Activated naive CD4-positive, alpha-beta T cell treated with anti-CD3 and anti-CD28 coated beads, Interleukin-2, amount 50 U/mL, for 16 hours (primary cell): ENCODE results near the gene DAAM2.

Experiments used
- DNase-seq: peaks from one replicate; pipeline ENCODE4 v3.0.0-alpha.2; 2020

The DAAM2 gene

DNA sequence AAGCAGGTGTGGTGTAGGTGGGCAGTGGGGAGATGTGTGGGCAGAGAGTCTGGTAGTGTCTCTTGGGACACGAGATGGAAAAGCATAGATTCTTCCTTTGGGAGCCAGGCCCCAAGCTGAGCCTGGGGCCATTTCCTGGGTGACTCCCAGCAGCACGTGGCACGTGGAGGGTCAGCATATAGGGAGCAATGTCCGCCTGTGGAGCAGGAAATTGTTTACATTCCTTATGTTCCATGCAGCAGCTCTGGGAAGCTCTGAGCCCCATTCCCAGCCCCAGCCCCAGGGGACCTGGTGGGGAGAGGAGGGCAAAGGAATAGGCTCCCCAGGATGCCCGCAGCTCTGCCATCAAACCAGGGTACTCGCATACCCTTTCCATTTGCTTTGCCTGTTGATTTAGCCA is 57.6 kb downstream of the DAAM2 start:
- DNase-seq = no peak

DNA sequence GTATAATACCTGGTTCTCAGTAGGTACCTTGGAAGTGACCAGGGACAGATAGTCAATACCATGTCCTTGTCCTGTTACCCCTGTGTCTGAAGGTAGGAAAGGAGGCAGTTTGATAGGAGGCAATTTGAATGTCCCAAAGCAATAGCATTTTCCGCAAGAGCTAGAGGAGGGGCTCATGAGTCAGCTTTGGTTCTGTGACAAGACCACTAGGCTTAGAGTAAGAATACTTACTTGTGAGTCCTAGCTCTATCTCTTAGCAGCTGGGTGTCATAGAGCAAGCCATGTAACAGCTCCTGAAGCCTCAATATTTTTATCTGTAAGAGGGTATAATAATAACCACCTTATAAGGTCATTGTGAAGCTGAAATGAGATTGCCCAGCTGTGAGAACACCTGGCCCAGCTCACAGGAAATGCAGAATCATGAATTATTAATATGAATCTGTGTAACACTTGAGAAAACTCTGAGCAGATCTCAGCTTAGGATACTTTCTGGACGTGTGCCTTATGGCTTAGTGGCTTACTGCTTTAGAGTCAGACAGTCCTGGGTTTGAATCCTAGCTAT is 58.6 kb downstream of the DAAM2 start:
- DNase-seq = no peak

DNA sequence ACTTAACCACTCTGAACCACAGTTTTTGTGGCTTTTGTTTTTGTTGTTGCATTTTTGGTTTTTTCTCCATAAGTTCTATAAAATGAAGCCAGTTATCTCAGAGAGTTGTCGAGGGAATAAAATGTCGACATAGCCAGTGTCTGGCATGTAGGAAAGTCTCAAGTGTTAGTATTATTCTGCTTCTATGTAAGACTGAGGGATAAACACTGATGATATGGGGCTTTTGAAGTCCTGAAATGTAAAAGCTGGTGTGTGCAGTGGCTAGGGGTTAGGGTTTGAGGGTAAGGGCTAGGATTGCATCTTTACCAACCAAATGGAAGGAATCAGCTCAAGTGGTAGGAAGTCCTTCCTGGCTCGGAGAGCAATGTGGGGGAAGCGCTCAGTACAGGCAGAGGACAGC is 59.2 kb downstream of the DAAM2 start:
- DNase-seq = no peak

DNA sequence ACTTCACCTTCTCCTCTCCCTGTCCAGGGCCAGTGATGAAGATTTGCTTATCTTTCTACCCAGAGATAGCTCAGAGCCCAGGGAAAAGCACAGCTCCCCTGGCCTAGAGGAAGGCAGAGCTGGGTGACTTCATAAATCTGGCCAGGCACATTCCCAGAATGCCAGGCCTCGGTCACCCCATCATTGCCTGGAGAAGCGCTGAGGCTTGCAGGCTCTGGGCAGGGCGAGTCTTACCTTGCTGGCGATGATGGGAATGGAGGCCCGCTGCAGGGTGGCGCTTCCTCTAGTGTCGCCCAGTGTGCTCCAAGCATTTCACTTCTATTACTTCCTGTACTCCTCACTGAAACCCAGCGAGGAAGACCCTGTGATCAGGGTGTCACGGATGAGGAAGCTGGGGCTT is 60.1 kb downstream of the DAAM2 start:
- no peak for DNase-seq

DNA sequence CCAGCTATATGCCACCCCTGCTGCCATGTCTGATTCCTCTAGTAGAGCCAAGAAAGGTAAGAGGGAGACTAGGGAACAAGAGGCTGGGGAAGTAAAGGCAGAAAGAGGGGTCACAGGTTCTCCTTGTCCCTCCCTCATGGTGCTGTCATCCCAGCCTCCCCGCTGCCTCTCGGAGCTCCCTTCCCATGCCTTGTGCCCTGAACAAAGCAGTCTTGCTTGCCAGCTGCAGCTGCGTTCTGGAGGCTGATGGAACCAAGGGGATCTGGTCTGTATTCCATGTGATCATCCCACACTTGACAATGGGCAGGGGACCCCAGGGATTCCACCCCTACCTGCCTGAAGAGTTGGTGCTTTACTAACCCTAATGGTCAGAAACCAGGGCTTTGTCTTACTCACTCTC is 61.4 kb downstream of the DAAM2 start:
- DNase-seq = no peak

DNA sequence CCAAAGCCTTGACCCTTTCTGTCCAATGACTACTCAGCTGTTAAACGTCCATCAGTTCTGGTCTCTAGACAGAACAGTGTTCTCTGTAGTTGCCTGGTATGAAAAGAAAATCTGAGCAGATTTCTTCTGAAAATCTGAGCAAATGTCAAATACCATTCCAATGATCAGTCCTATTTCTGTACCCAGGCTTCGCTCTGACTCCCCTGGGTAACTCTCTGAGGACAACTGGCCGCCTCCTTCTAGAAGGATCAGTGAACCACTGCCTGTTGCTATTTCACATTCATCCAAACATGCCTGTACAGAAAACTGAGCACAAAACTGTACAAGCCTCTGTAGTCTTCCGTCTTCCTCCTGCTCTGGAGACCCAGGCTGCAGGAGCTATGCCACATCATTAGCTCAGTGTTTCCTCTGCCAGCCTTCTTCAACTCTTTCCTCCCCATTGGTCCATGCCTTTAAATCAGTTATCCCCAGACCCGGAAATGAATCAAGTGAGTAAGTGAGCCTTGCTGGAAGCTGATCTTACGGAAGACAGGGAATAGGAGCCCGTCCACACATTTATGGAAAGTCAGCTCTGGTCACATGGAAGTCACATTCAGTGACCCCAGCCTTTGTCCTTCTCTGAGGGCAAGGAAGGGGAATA is 63.3 kb downstream of the DAAM2 start:
- no peak for DNase-seq

DNA sequence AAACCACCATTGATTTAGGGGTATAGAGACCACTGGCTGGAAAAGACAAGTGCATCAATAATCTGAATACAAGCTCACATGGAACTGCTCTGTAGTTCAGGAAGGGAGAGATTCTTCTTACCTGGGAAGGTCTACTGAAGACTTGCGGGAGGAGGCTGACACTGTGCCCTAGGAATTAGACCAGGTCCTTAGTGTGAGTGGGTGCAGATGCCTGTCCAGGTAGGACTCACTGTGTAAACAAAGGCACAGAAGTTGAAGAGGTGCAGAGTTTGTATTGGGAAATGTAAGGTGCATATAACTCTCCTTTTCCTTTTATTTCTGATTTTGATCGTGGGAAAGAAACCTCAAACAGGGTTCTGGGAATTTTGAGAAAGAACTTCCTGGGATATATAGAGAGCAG is 66.8 kb downstream of the DAAM2 start:
- DNase-seq = no peak

DNA sequence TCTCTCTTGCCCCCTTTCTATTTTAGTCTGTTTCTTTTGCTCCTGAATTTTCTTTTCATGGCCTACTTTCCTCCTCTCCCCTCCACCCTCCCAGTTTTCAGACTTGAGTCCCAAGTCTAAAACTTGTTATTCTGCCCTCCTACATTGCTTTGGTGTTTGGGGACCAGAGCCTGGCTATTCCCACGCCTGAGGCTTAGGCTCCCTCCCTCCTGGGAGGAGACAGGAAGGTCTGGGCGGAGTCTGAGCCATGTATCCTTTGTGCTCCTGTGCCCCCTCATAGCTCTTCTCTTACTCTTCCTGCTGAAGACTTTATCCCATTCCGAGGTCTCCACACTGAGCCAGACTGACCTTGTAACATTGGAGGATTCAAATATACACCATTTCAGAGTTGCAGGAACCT is 69.5 kb downstream of the DAAM2 start:
- no peak for DNase-seq

DNA sequence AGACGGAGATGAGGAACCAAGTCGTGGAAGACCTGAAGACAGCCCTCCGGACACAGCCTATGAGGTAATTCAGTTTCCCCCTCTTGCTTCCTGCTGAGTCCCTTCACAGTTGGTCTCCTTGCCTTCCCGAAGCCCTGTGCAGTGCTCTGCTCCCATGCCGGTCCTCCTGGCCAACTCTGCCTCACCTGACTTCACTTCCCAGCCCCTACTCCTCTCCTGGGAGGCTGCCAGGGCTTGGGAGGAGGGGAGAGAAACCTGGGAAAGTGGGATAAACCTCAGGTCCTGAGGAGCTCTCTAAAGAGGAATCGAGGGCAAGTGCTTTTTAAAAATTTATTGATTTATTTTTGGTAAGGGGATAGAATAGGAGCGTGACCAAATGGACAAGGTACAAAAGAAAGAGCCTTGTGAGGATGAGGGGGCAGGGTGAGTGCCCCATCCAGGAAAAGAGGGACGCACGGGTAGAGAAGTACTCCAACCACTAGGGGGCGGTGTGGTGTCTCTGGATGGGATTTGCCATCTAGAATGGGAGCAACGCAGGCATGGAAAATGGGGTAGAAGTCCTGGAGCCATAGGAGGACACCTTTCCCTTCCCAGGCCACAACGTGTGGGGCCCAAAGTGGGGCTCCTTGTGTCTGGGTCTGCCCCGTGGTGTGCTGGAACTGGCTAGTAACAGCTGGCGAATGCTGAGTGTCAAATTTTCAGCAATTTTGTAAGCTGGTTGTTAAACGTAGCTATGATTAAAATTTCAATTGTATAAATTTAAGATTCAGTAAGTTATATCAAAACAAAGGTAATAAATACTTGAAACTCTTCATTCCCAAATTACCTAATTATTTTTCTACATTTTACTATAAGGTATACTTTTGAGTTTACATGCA is 73.1 kb downstream of the DAAM2 start:
- peak; percentile 52 for DNase-seq

DNA sequence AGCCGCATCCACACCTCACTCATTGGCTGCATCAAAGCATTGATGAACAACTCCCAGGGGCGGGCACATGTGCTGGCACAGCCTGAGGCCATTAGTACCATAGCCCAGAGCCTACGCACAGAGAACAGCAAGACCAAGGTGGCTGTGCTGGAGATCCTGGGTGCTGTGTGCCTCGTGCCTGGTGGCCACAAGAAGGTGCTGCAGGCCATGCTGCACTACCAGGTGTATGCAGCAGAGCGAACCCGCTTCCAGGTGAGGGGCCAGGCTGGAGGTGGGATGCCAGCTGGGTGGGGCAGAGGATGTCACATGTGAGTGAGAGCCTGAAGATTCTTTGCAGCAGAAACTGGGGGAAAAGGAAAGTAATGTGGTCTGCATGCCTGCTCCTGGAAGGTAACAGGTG is 75.4 kb downstream of the DAAM2 start:
- DNase-seq = no peak

DNA sequence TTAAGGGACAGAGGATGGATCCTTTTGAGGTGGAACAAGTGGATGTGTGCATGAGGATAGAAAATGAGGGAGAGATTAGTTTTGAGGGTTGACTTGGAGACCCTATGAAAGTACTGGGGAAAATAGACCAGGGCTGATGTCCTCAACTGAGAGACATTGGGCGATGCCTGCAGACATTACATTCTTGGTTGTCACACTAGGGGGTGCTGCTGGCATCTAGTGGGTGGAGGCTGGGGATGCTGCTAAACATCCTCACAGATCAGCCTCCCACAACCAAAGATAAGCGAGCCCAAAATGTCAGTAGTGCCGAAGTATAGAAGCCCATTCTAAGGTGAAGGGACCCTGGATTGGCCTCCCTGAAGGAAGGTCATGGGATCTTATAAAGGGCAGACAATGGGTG is 78.8 kb downstream of the DAAM2 start:
- no peak for DNase-seq

DNA sequence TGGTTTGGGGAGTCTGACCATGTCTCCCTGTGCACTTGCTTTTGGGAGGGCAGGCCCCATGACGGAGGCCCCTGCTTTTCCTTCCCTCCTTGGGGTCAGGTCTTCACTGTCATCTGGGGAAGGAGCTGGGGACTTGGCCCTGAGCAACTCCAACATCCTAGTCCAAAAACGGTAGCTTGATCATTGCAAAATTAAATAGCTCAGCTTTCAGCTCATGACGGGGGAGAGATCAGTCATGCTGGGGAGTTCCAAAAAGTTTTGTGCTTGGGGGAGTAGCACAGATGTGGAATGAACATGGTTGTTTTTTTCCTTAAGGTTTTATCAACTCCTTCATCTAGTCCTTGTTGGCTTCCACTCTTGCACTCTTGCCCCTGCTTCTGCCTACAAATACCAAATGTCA is 81.3 kb downstream of the DAAM2 start:
- no peak for DNase-seq

DNA sequence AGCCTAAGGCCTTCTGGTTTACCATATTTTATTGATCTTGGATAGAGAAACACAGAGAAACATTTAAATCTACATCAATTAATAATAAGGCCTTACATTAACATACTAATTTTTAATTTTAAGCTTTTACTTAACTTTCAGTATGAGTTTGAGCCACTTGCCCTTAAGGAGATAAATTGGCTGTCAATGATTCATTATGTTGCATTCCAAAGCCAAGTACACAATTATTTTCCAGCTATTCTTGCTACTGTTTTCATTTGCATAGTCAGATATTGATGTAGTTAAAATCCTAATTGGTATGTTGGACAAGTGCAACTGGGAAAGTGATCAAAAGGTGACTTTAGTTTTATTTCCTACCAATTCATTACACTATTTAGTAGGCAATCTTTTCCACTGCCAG is 83.9 kb downstream of the DAAM2 start:
- DNase-seq = no peak

DNA sequence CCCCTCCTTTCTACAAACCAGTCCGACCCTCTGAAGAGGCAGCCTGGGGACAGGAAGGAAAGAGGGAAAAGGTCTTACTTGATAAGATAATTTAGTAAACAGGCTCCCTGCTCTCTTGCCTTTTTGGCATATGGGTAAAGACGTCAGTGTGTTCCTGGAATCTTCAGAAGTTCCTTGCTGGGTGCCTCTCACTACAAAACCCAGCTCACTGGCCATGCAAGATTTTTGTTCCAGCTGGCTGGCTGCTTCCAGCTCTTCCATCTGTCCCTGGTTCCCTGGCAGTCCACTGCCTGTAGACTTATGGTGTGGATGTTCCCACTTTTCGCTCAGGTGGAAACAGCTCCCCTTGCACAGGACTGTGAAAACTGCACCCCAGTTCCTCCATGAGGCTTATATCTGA is 84.7 kb downstream of the DAAM2 start:
- DNase-seq = no peak

DNA sequence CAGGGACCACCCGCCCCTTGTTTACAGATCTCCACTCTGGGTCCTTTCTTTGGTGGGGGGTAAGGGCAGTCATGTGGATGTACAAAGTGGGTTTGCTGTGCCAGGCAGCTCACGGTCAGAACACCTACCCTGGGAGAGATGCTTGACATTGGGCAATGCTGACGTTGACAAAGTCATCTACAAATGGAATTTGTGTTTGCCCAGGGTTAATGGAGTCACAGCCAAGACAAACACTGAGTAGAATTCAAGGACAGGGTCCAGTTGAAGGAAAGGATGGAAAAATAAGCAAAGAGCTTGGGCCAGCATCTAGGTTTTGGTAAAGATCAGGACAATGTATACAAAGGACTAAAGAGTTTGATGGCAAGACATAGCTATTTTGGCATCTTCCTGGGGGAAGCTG is 87.4 kb downstream of the DAAM2 start:
- DNase-seq = no peak

DNA sequence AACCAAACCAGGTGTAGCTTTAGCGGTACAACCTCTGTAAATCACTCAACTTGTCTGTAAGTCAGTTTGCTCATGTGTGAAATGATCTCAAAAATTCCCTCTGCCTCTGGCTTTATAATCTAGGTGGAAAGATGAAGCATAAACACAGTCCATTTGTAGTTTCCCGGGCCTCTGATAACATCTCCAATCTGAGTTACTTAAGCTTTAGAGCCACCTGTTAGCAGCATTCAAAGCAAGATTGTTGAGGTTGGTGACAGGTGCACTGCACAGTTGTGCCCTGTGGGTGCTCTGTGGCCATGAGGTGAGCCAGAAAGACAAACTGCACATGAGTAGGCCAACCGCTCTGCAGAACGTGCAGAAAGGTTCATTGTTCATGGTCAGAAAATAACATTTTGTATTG is 88.4 kb downstream of the DAAM2 start:
- no peak for DNase-seq

DNA sequence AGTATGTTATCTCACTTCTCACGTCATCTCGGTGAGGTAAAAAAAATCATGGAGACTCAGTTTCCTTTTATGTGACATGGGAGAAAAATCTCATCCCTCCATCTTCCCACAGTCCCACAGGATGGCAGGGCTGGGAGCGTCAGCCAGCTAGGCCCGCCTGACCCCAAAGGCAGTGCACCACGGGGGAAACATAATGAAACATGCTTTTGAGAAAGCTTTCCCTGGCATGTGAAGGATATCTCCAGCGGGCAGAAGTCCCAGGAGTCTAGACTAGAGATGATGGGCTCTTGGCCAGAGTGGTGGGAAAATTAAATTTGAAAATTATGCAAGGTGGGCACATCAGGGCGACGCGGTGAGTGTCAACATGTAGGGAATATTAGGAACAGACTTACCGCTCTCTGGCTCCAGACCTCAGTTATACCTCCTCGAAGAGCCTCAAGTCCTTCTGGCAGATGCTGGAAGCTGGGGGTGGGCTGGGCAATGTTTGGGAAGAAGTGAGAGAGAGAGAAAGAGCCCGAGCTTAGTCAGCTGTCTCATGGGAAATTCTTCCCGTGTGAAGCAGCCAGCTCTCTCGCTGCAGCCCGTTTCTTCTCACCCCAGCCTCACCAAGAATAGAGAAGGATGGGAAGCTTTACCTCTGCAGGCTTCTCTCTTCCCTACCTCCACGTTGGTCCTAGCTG is 89.8 kb downstream of the DAAM2 start:
- DNase-seq = no peak

DNA sequence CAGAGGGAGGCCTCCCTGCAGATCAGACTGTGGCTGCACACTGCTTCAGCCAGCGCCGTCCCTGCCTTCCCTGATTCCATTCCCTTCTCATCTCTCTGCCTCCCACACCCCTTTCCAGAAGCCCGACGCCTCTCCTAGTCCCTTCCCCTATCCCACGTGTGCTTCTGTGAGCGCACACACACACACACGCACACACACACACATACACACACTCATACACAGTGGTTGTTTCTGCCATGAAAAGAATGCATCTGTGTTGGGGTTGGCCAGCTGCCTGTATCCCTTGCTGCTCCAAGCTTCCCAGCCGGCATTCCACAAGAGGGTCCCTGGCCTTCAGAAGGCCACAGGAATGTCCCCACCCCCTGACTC is 90.3 kb downstream of the DAAM2 start:
- DNase-seq = no peak

DNA sequence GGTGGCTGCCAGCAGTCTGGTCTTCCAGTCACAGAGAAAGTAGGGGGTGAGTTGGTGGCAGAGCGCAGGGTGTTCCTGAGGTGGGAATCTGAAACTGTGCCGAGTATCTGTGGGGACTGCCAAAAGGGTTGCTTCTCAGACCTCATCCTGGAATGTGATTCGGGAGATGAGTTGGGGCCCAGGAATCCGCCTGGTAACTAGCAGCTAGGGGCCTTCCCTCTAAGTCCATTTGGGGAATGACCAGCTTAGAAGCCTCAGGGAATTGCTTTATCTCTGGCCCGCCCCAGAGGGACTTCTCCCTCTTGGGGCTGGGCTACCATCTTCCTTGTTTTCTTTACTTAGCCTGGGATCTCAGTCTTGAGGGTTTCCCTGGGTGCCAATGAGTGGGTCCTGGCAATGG is 92.5 kb downstream of the DAAM2 start:
- no peak for DNase-seq

DNA sequence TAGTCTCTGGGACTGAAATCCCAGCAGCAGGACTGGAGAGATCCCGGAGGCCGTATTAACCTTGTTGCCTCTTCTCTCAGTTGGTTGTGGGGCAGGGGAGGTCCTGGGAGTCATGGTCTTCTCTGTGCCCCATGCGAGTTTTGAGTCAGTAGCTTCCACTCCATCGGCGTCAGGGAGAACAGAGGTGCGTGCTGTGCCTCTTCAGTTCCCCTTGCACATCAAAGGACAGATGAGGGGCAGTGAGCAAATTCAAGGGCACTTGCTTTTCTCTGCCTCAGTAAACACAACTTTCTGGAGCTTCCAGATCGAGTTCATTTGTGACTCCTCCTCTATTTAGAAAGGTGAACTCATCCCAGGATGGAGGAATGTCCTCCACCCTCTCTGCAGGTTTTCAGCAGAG is 93.5 kb downstream of the DAAM2 start:
- DNase-seq = no peak

DNA sequence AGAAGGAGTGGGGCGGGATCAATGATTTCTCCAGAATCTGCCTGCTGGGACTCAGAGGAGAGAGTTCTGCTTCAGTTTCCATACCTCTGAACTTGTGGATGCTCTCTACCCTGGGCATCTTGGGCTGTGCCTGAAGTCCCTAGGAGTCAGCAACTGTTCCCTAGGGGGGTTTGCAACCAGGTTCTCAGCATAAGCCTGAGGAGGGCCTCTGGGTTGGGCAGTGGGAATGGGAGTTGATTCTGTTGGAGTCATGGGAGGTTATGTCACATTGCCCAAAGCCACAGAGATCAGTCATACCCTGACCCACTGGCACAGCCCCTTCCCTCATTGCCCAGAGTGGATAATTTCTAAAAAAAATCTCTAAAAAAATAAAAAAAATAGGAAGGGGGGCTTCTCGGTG is 94.7 kb downstream of the DAAM2 start:
- DNase-seq = no peak

DNA sequence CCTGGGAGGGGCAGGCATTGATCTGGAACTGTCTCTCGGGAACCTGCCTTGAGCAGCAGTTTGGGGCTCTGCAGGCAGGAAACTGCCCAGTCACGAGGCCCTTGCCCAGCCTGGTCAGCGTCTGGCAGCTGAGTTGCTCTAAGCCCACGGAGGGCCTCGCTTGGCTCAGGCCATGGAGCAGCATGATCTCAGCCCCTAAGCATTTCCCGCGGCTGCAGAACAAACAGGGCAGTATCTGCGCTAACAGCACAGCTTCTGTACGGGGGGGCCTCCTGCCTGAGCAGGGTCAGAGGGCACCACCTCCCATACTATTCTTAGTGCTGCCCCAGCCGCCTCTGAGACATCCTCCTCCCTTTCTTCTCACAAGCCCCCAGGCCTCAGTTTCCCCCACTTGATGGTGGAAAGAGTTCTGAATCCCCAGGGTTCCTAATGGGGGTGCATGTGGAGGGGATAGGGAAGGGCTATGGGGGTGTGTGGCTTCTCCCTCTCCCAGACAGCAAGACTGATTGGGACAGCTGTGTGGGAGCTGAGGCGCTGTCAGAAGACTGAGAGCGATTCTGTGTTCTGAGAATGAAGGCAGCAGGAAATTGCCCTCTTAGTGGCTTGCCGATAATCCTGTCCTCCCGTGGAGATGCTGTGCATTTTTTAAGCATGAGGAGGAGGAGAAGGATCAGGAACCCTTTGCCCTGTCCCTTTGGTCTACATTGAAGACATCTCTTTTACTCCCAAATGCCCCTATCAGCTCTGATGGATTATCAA is 95.7 kb downstream of the DAAM2 start:
- no peak for DNase-seq

DNA sequence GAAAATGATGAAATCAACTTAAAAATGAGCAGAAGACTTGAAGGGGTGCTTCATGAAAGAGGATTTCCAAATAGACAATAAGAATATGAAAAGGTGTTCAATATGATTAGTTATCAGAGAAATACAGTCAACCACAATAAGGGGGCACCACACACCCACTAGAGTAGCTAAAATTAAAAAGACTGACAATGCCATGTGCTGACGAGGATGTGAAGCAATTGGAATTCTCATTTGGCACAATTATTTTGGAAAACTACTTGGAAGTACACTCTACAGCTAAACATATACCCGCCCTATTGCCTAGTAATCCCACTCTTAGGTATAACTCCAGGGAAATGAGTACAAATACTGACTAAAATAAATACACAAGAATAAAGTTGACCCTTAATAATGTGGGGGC is 97.1 kb downstream of the DAAM2 start:
- DNase-seq = no peak
